CD4-positive, alpha-beta T cell treated with Interferon gamma for 1 hour (primary cell): ENCODE measurements around the gene PRX.

Experiments used
- DNase-seq: peaks from one replicate; pipeline ENCODE4 v3.0.0-alpha.2; 2020

Gene PRX

GRCh38 chr19:40363069-40363468 lies 50.1 kb downstream of the PRX start:
- DNase-seq, result no peak

- no peak for DNase-seq
Measured at GRCh38 chr19:40362160-40362559, 51.0 kb downstream of the PRX start.

GRCh38 chr19:40360708-40361241 lies 52.4 kb downstream of the PRX start:
- no peak for DNase-seq

- DNase-seq, result no peak
Measured at GRCh38 chr19:40360020-40360707, 53.0 kb downstream of the PRX start.

GRCh38 chr19:40358773-40359172 lies 54.4 kb downstream of the PRX start:
- DNase-seq, result peak; percentile 62

GRCh38 chr19:40357640-40358039 lies 55.5 kb downstream of the PRX start:
- DNase-seq, result no peak

- no peak for DNase-seq
Measured at GRCh38 chr19:40356681-40357595, 56.2 kb downstream of the PRX start.

GRCh38 chr19:40355975-40356680 lies 57.0 kb downstream of the PRX start:
- DNase-seq, result no peak

- DNase-seq, result no peak
Measured at GRCh38 chr19:40348961-40349507, 64.1 kb downstream of the PRX start.

- DNase-seq, result peak; percentile 100
Measured at GRCh38 chr19:40348125-40348913, 64.9 kb downstream of the PRX start, which contains the start of the genes C19orf47 and PLD3. TSS of gene C19orf47 (minus strand) at chr19:40348397. CDS start at chr19:40341857, 6,540 bp downstream. TSS of gene PLD3 (plus strand) at chr19:40348695. CDS start at chr19:40366484, 17,789 bp downstream.

- DNase-seq, result no peak
Measured at GRCh38 chr19:40344422-40344821, 68.8 kb downstream of the PRX start.
